Measurements from ENCODE around the gene NET1.
"Not testable (repeated sequence)": the region's sequence is repeated elsewhere in the genome, so short reads cannot be mapped to it uniquely, and the experiment has no call there.

Gene NET1

GRCh38 chr10:5467207-5467535, 54.8 kb downstream of the NET1 start:
- DNase-seq: no peak

GRCh38 chr10:5467634-5468255, 55.4 kb downstream of the NET1 start:
- DNase-seq: no peak

DNA sequence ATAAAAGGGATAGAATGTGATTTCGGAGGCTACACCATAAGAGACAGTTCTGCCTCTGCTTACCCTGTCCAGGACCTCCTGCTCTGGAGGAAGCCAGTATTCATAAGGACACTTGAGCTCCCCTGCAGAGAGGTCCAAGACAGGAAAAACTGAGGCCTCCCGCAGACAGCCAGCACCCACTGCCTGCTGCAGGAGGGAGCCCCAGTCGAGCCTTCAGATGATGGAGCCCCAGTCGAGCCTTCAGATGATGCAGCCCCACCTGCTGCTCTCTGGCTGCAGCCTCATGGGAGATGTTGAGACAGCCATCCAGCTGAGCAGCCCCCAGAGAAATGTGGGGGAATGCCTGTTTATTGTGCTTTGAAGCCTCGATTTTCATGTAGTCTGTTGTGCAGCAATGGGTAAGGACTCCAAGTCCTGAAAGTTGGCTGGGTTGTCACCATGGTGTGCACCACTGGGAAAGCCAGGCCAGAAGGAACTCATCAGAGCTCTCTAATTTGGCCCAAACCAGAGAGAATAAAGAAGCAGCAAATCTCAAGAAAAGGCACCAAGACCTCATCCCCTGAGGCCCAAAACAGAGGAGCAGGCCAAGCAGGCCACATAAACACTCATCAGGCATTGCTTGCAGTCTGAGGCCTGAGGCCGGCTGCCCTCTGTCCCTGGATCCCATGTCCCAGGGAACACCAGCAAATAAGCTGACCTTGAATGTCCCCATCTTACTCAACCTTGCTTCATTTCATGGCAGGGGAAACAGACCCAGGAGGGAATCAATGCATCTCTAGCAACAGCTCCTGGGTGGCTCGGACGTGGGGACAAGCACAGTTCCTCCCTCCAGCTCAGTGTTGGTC, 56.1 kb downstream of the NET1 start:
- DNase-seq: no peak

DNA sequence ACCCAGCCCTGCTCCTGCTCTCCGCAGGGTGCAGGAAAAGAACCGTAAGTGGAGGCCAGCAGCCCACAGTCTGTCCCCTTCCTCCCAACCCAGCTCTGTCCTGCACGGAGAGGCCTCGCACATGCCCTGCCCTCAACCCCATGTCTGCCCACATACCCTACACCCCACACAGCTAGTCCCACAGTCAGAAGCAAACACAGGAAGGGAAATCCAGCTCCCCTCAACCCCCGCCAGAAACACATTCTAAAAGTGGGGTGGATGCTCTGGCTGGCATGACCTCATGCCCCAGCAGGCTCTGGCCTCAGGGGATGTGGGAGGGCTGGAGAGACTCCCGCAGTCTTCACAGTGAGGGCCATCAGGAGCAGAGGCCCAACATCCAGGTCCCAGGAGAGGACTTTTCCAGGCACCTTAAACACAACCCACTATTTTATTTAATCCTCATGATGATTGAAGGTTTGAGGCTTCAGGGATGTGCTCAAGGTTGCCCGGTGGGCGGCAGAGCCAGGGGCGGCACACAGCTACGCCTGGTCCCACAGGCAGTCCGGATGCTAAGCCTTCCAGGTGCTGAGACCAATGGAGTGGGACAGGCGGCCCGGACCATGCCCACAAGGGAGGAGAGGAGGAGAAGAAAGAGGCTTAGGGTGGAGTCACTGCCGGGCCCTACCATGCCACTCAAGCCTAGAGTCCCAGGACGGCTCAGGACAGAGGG, 57.1 kb downstream of the NET1 start:
- no peak for DNase-seq

DNA sequence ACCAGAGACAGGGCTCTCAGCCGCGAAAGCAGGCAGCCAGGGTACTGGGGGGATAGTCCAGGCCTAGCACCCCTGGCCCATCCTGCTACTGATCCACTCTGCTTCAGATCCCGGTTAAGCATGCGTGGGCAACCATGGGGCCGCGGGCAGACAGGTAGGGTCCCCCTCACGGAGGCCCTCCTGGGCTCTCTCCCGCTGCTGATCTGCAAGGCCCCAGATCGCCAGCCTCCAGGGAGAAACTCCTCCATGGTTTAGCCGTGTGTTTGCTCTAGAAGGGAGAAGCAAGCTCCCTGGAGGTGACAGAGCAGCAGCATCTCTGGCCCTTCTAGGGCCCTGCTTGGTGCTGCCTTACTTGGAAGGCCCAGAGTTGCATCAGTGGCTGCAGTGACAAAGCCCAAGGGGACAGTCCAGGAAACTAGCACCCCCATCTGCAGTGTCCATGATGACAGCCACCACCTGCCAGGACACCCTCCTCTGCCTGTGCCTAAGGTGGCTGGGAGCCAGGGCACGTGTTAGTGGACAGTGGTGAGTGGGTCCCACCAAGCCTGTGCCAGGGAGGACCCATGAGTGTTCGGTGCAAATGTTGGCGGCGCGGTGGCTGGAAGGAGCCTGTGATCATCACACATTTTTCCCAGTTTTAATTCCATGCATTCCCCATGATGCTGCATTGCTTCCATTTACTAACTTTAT, 57.9 kb downstream of the NET1 start:
- DNase-seq: no peak

GRCh38 chr10:5474642-5475041, 62.3 kb downstream of the NET1 start:
- DNase-seq: not testable (repeated sequence)

GRCh38 chr10:5475088-5475487, 62.7 kb downstream of the NET1 start:
- DNase-seq: not testable (repeated sequence)

GRCh38 chr10:5475974-5476807, 63.8 kb downstream of the NET1 start:
- DNase-seq: not testable (repeated sequence)

DNA sequence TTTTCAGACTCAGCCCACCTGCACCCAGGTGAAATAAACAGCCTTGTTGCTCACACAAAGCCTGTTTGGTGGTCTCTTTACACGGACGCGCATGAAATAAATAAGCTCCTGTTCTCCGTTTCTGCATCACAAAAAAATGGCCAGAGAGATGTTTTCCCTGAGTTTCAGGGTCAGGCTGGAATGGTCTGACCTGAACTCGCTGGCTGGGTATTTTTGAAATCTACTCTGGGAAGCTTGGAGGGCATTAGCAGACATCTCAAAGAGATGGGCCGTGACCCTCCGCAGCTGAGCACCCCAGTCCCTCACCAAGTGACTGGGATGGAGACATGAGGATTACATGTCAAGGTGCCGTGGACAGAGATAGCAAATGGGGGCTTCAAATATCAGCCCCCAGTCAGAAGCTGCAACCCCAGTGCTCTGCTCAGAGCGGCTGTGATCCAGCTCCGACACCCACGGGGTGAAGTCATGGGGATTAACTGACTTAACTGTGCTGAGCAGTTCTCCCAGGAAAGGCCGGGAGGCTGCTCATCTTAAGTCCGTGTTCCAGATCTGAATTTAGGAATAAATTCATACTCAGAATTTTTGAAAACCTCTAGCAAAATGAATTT, 64.7 kb downstream of the NET1 start:
- no peak for DNase-seq

GRCh38 chr10:5477948-5478693, 65.8 kb downstream of the NET1 start:
- no peak for DNase-seq

DNA sequence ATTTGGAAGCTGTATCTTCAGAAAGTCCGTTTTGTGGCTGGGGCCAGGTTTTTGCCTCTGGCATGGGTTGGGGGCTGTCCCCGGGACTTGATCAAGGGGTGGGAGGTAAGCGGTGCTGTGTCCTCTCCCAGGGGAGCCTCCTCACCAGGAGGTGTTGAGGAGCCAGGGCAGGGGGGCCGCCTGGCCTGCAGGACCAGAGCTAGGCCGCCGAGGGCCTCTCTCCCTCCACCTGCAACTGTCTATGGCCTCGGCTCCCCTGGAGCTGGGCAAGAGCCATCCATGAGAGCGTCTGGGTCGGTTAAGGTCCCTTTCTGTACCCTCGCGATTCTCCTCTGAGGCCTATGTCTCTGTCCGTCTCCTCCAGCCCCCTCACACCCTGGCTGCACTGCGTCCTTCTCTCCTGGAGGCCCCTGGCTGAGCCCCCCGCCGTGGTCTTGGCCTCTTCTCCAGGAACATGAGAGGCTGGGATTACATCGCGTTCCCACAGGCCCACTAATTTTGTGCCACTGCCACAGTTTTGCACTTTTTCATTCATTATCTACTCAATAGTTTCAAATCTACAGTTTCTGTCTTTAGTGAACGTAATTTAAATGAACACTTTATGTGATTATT, 66.4 kb downstream of the NET1 start:
- no peak for DNase-seq

GRCh38 chr10:5479481-5480161, 67.3 kb downstream of the NET1 start:
- no peak for DNase-seq

- no peak for DNase-seq
Measured at GRCh38 chr10:5480162-5480941, 68.0 kb downstream of the NET1 start.

- no peak for DNase-seq
Measured at GRCh38 chr10:5481121-5481520, 68.8 kb downstream of the NET1 start.

DNA sequence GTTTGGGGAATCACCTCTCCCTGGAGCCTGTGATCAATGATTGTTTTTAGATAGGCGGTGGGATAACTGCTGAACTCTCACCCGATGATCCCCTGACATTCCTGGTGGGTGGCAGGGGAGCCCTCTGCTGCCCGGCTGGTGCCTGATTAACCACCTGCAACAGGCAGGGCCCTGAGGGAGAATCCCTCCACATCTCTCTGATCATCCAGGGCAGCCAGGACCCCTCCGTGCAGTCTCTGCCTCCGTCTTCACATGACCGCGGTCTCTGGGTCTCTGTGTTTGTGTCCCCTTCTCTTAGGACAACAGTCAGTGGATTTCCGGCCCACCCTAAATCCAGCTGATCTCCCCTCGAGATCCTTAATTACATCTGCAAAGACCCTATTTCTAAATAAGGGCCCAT, 69.7 kb downstream of the NET1 start:
- DNase-seq: no peak

DNA sequence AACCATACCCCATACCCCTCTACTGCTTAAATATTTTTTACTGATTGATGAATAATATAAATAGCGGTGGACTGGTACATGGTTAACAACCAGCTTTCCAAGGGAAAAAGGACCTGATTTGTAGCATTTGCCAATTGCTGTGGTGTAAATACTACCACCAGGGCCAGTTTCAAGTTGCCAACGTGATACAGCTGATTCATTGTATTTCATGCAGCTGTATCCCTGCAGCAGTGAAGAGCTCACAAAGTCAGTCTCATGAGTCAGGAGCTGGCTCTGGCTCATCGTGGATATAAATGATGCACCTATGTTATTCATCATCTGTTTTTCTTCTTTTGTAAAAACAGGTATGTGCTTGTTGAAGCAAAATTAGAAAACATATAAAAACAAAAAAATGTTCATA, 71.8 kb downstream of the NET1 start:
- DNase-seq: no peak

DNA sequence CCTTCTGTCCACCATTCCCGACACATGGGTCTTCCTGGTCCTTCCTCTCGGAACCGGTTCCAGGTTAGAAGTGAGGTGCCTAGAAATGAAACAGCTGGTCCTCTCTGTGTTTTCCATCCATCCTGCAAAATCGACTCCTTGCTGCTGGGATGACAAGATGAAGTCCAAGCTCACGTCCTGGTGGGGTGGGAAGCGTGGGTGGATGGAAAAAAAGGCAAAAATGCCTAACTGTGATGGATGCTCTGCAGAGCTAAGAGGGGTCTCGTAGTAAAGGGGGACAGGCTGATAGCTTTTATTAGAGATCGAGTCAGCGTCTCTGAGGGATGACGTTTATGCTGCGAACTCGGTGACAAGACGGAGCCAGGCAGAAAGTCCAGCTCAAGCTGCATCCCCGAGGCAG, 72.9 kb downstream of the NET1 start:
- DNase-seq: no peak

DNA sequence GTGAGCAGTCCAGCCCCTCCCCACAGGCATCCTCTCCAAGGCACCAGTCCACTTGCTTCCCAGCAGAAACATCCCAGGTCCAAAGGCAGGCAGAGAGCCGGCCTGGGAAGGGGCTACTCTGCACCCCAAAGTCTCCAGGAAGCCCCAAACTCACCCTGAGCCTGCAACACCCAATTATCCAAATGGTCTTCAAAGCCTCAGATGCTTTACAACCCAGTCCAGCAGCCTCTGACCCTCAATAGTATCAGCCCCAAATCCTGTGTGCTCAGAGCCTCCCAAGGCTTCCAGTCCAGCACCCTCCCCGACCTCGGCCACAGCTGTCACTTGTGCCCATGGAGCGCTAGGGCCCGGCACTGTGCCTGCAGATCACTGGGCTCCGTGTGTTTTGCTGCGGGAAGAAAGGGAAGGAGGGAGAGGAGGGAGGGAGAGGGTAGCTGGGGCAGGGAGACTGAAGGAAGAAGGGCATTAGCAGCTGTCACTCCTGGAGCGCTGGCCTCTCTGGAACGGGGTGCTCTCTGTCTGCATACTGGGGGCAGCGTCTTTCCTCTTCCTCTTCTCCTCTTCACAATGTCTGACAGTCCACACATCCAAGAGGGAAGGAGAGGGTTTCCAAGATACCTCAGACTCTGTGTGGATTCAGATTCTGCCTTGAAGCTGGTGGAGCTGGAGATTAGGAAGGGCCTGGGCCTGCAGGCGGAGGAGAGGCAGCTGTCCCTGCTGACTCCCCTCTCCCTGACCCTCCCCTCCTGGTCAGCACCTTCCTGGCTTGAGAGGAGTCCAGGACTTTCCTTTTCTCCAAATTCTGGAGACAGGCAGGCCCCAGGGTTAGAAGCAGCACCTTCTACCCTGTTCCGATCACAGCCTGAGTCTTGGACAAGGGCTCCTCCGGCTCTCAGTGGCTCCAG, 73.8 kb downstream of the NET1 start:
- no peak for DNase-seq

All from CD4-positive, alpha-beta T cell treated with Interleukin-12 subunit alpha and Interleukin-12 subunit beta, for 1 hour (primary cell).